PFSK-1 (cell line): Measurements from ENCODE around the gene ASCC3.

Experiments
- FOXP2 ChIP-seq: optimal IDR thresholded peaks from 2 replicates; pipeline ENCODE3; 2011; ENCODE audit warnings: borderline replicate concordance, control low read depth, inconsistent platforms; ENCODE audit not compliant: insufficient read depth; ENCODE audit errors: extremely low read length, extremely low read depth
- POLR2AphosphoS5 ChIP-seq: IDR thresholded peaks from 2 replicates; pipeline ENCODE4 v1.6.1; 2012; ENCODE audit warnings: low read depth, mild to moderate bottlenecking, control low read depth, low read length, moderate library complexity
- SIN3A ChIP-seq: IDR thresholded peaks from 2 replicates; pipeline ENCODE4 v1.6.1; 2012; ENCODE audit warnings: mild to moderate bottlenecking, low read length, moderate library complexity, borderline replicate concordance; ENCODE audit not compliant: insufficient read depth
- TAF1 ChIP-seq: IDR thresholded peaks from 2 replicates; pipeline ENCODE4 v1.6.1; 2012; ENCODE audit warnings: low read length, control low read depth, borderline replicate concordance; ENCODE audit not compliant: insufficient read depth
- TF ChIP-seq, protein P1 (sequence below), 2 experiments: IDR thresholded peaks; 2 replicates each; pipeline versions ENCODE4 v1.6.1 to v1.8.0; 2011 to 2012; ENCODE audit warnings: low read depth in 2 of 2, low read length in 2 of 2, control low read depth in 1 of 2, inconsistent platforms in 1 of 2, mild to moderate bottlenecking in 1 of 2, moderate library complexity in 1 of 2; ENCODE audit not compliant: insufficient read depth in 1 of 2

ASCC3 gene

DNA sequence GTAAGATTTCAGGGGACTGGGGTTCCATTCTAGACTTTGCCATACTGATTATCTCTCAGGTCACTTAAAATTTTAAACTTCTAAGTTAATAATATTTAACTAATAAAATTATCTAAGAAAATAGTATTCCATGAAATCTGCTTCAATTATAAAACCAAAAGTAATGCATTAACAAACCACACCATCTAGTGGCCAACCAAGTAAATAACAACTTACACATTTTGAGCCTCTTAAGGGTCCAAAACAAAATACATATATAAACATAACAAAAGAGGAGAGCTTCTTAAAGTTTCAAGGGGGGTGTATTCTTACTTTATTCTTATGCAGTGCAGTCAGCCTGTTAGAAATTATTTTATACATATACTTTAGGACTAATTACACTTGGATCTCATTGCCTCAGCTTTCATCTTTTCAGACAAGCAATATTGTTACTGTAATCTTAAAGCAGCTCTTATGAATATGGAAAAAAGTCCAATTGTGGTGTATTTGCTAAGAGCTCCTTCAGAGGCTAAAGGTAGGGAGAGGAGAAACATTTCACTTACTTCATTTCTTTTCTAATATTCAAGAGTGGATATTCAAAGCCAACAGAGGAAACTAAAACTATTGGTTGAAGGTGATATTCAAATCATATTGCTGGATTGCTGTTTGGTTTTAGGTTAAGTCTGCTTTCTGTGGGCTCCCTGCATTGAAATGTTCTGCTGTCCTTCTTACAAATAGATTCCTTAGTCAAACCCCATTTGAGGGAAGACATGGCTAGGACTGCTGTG is 216.7 kb downstream of the ASCC3 start:
- no peak for TF ChIP-seq TAF1
- TF ChIP-seq SIN3A, result no peak
- no peak for TF ChIP-seq FOXP2

DNA sequence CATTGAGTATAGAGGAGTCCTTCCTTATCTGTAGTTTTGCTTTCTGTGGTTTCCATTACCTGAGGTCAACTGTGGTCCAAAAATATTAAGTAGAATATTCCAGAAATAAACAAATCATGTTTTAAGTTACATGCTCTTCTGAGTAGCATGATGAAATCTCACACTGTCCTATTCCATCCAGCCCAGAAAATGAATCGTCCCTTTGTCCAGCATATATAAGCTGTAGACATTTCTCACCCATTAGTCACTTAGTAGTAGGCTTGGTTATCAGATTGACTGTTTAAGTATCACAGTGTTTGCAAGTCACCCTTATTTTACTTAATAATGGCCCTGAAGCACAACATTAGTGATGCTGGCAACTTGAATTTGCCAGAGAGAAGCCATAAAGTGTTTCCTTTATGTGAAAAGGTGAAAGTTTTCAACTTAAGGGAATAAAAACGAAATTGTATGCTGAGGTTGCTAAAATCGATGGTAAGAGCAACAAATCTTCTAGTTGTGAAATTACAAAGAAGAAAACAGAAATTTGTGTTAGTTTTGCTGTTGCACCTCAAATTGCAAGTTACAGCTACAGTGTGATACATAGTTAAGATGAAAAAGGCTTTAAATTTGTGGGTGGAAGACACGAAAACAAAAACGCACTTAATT is 217.8 kb downstream of the ASCC3 start:
- TF ChIP-seq, protein P1, sequence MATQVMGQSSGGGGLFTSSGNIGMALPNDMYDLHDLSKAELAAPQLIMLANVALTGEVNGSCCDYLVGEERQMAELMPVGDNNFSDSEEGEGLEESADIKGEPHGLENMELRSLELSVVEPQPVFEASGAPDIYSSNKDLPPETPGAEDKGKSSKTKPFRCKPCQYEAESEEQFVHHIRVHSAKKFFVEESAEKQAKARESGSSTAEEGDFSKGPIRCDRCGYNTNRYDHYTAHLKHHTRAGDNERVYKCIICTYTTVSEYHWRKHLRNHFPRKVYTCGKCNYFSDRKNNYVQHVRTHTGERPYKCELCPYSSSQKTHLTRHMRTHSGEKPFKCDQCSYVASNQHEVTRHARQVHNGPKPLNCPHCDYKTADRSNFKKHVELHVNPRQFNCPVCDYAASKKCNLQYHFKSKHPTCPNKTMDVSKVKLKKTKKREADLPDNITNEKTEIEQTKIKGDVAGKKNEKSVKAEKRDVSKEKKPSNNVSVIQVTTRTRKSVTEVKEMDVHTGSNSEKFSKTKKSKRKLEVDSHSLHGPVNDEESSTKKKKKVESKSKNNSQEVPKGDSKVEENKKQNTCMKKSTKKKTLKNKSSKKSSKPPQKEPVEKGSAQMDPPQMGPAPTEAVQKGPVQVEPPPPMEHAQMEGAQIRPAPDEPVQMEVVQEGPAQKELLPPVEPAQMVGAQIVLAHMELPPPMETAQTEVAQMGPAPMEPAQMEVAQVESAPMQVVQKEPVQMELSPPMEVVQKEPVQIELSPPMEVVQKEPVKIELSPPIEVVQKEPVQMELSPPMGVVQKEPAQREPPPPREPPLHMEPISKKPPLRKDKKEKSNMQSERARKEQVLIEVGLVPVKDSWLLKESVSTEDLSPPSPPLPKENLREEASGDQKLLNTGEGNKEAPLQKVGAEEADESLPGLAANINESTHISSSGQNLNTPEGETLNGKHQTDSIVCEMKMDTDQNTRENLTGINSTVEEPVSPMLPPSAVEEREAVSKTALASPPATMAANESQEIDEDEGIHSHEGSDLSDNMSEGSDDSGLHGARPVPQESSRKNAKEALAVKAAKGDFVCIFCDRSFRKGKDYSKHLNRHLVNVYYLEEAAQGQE (IDR thresholded peaks at IDR 0.05; ENCODE audit: insufficient read depth in 1 of 2, low read depth in 2 of 2, low read length in 2 of 2), result no peak
- TF ChIP-seq POLR2AphosphoS5 (no peak), FOXP2 (no peak), TAF1 (no peak), SIN3A (no peak)

DNA sequence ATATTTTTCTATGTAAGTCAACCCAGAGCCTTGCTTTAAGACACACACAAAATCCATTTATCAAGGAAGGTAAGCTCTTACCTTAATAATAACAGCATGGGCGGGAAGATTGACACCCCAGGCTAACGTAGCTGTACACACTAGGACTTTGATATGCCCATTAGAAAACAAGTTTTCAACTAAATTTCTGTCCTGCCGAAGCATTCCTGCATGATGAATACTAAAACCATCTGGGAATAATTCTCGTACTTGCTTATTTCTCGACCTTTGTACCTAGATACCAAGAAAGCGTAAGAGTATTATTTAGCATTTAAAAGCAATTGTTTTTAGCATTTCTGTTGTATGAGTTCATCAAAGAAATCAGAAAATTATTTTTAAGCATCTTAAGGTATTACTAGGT is 218.9 kb downstream of the ASCC3 start:
- TF ChIP-seq POLR2AphosphoS5, result no peak
- no peak for TF ChIP-seq TAF1
- no peak for TF ChIP-seq SIN3A
- TF ChIP-seq, protein P1 (IDR thresholded peaks at IDR 0.05; ENCODE audit: insufficient read depth in 1 of 2, low read depth in 2 of 2, low read length in 2 of 2), result no peak
- TF ChIP-seq FOXP2, result no peak

DNA sequence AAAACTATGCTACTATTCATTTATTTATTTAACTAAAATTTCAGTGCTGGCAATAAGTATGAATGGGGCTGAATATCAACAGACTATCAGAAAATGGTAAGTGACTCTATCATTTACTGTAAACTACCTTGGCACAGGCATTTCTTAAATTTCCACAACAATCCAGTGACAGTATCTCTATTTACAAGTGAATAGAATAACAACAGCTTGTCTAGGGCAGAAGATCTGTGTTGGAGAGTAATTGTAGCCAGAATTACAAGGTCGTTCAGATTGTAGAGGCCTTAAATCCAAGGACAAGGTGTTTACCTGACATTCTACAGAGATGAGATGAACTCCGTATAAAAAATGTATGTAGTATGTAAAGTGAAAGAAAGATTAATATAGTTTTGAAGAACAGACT is 222.6 kb downstream of the ASCC3 start:
- TF ChIP-seq SIN3A (no peak), TAF1 (no peak), FOXP2 (no peak), POLR2AphosphoS5 (no peak)
- TF ChIP-seq, protein P1 (IDR thresholded peaks at IDR 0.05; ENCODE audit: insufficient read depth in 1 of 2, low read depth in 2 of 2, low read length in 2 of 2), result no peak

DNA sequence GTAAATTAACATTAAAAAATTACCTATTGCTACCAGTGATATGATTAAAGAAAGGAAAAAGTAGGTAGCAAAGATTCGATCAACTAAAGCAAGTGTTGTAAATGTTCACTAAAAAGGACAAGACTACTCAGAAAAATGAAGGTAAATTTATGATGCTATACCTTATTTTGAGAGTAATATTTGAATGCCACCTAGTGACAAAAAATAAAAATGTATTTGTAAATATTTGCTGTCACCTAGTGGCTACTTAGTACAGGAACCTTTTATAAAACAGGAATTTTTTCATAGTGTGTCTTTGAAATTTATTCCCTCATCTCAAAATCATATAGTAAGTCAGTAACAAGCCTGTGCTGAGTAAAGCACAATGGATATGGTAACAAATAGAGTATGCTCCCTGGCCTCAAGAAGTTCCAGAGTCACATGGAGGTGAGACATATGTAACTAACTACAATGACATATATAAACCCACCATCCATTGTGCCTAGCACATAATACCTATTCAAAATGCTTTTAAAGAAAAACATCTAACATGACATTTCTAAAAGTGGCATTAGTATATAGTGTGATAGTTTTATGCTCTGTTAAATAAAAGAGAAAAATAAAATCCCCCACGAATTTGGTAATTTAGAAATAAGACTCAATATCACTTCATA is 223.3 kb downstream of the ASCC3 start:
- no peak for TF ChIP-seq SIN3A
- TF ChIP-seq, protein P1 (IDR thresholded peaks at IDR 0.05; ENCODE audit: insufficient read depth in 1 of 2, low read depth in 2 of 2, low read length in 2 of 2), result no peak
- TF ChIP-seq FOXP2, result no peak
- no peak for TF ChIP-seq POLR2AphosphoS5
- TF ChIP-seq TAF1, result no peak
